HCT116 (cell line): ENCODE measurements around the gene ARMC8. TPM values are rescaled to one million over a fixed set of nuclear protein-coding genes. Genes with fewer than 3 reads are reported as not detected.

Experiments used
- ATAC-seq: fragments of 200-7000 bp; cut with Tn5 transposase; 2 replicates; pipeline ENCODE4 v1.9.1; 2020; ENCODE audit warnings: mild to moderate bottlenecking, moderate library complexity
- BruUV-seq: library from RNA; stranded (reverse); fragments of 400-500 nt; replicated peaks from 2 replicates; lab custom pipeline; 2021; lab: Mats Ljungman, UMichigan
- CTCF ChIA-PET: fragments of 300-600 bp; sonication (Branson Sonifier 250); formaldehyde crosslinking; loops from one replicate; lab custom pipeline; 2021; ENCODE audit warnings: antibody characterized with exemption; lab: Charles Lee
- POLR2A ChIA-PET: fragments of 300-600, 350-600 bp; sonication (Branson Sonifier 250); formaldehyde crosslinking; loops from one replicate; lab custom pipeline; 2021; ENCODE audit warnings: antibody characterized with exemption; lab: Charles Lee
- RAD21 ChIA-PET, 2 experiments: fragments of 300-600 bp; sonication (Branson Sonifier 250); formaldehyde crosslinking; loops; one replicate each; lab custom pipeline; 2023; ENCODE audit warnings: low total read pairs in 2 of 2; ENCODE audit not compliant: uncharacterized antibody in 2 of 2, unreplicated experiment in 2 of 2, low non-redundant PET in 1 of 2; lab: Charles Lee
- DNase-seq: peaks from one replicate; pipeline ENCODE4 v3.0.0-alpha.2; 2010; ENCODE audit warnings: low read depth, low spot score
- H2AFZ ChIP-seq: fragments of 200-600 bp; shearing (Covaris generic), sonication (generic); 2 replicates; pipeline ENCODE4 v1.6.1; 2017; ENCODE audit warnings: low read depth, mixed run types, mixed read lengths, antibody characterized with exemption, low read length; ENCODE audit not compliant: poor library complexity, severe bottlenecking
- H3K27ac ChIP-seq: 2 replicates; pipeline ENCODE4 v1.5.1; 2012; ENCODE audit warnings: low read depth, low read length
- H3K27me3 ChIP-seq: fragments of 200-600 bp; sonication (generic); 2 replicates; pipeline ENCODE4 v1.6.1; 2016; ENCODE audit warnings: mixed run types, low read length, mixed read lengths; ENCODE audit not compliant: insufficient read depth
- H3K36me3 ChIP-seq, 2 experiments: fragments of 200-500 bp in 1 of 2; fragments of 200-600 bp in 1 of 2; sonication (Bioruptor generic) in 1 of 2; sonication (generic) in 1 of 2; 2 replicates each; pipeline versions ENCODE4 v1.5.1 to v1.6.1; 2014 to 2016; ENCODE audit warnings: low read length in 2 of 2, inconsistent platforms in 1 of 2, mixed read lengths in 1 of 2, mixed run types in 1 of 2; ENCODE audit not compliant: insufficient read depth in 2 of 2, control insufficient read depth in 1 of 2
- H3K4me1 ChIP-seq, 2 experiments: fragments of 200-600 bp in 1 of 2; sonication (generic) in 1 of 2; 2 replicates each; pipeline versions ENCODE4 v1.5.1 to v1.6.1; 2012 to 2017; ENCODE audit warnings: low read length in 2 of 2, inconsistent platforms in 1 of 2, mild to moderate bottlenecking in 1 of 2, mixed read lengths in 1 of 2, mixed run types in 1 of 2, moderate library complexity in 1 of 2; ENCODE audit not compliant: insufficient read depth in 2 of 2, control insufficient read depth in 1 of 2
- H3K4me2 ChIP-seq: fragments of 200-600 bp; sonication (generic); 2 replicates; pipeline ENCODE4 v1.6.1; 2017; ENCODE audit warnings: mixed run types, low read length, mixed read lengths
- H3K4me3 ChIP-seq, 2 experiments: fragments of 200-600 bp in 1 of 2; sonication (generic) in 1 of 2; replicated peaks in 1 of 2; 2 replicates each; pipeline ENCODE4 v1.5.1; 2011 to 2016; ENCODE audit warnings: low read length in 2 of 2, control low read depth in 1 of 2, low read depth in 1 of 2, mild to moderate bottlenecking in 1 of 2, mixed read lengths in 1 of 2, mixed run types in 1 of 2
- H3K79me2 ChIP-seq: fragments of 200-600 bp; sonication (generic); 2 replicates; pipeline ENCODE4 v1.6.1; 2017; ENCODE audit warnings: mild to moderate bottlenecking, mixed run types, low read length, moderate library complexity, mixed read lengths; ENCODE audit not compliant: insufficient read depth
- H3K9ac ChIP-seq: fragments of 200-600 bp; sonication (generic); 2 replicates; pipeline ENCODE4 v1.6.1; 2016; ENCODE audit warnings: low read length, mixed read lengths
- H3K9me2 ChIP-seq: fragments of 200-600 bp; sonication (generic), shearing (Covaris generic); 2 replicates; pipeline ENCODE4 v1.6.1; 2017; ENCODE audit warnings: mixed run types, mild to moderate bottlenecking, moderate library complexity; ENCODE audit not compliant: insufficient read depth
- H3K9me3 ChIP-seq, 2 experiments: fragments of 200-500 bp in 1 of 2; fragments of 200-600 bp in 1 of 2; sonication (Bioruptor generic) in 1 of 2; sonication (generic) in 1 of 2; 2 replicates each; pipeline ENCODE4 v1.6.1; 2014 to 2017; ENCODE audit warnings: low read length in 2 of 2, mixed read lengths in 2 of 2, inconsistent platforms in 1 of 2, low read depth in 1 of 2, mild to moderate bottlenecking in 1 of 2, mixed run types in 1 of 2, moderate library complexity in 1 of 2; ENCODE audit not compliant: control insufficient read depth in 1 of 2, insufficient read depth in 1 of 2
- H4K20me1 ChIP-seq: fragments of 200-600 bp; sonication (generic), shearing (Covaris generic); 2 replicates; pipeline ENCODE4 v1.6.1; 2017; ENCODE audit warnings: mixed run types, mild to moderate bottlenecking, moderate library complexity; ENCODE audit not compliant: insufficient read depth
- ATF3 ChIP-seq: IDR thresholded peaks from 2 replicates; pipeline ENCODE4 v1.6.1; 2012
- CEBPB ChIP-seq: IDR thresholded peaks from 2 replicates; pipeline ENCODE4 v1.6.1; 2012; ENCODE audit warnings: low read depth
- CTCF ChIP-seq, 3 experiments: fragments of 200-600 bp in 1 of 3; sonication (generic) in 1 of 3; IDR thresholded peaks in 2 of 3; conservative IDR thresholded peaks in 1 of 3; 2 replicates each; pipeline ENCODE4 v1.5.1; 2012 to 2017; ENCODE audit warnings: low read depth in 2 of 3, low read length in 2 of 3, antibody characterized with exemption in 1 of 3, borderline replicate concordance in 1 of 3, control low read depth in 1 of 3, mild to moderate bottlenecking in 1 of 3, mixed read lengths in 1 of 3, mixed run types in 1 of 3, moderate library complexity in 1 of 3; ENCODE audit not compliant: insufficient read depth in 1 of 3
- EGR1 ChIP-seq: IDR thresholded peaks from 2 replicates; pipeline ENCODE4 v1.6.1; 2012; ENCODE audit warnings: low read depth
- EZH2 ChIP-seq: fragments of 200-600 bp; sonication (generic); IDR thresholded peaks from 2 replicates; pipeline ENCODE4 v1.6.1; 2017; ENCODE audit warnings: antibody characterized with exemption, mixed run types
- EZH2phosphoT487 ChIP-seq: fragments of 200-600 bp; IDR thresholded peaks from 2 replicates; pipeline ENCODE4 v1.6.1; 2018; ENCODE audit warnings: antibody characterized with exemption, borderline replicate concordance
- FOSL1 ChIP-seq: IDR thresholded peaks from 2 replicates; pipeline ENCODE4 v1.6.1; 2012; ENCODE audit warnings: low read depth
- JUND ChIP-seq: IDR thresholded peaks from 2 replicates; pipeline ENCODE4 v1.6.1; 2012
- RAD21 ChIP-seq: IDR thresholded peaks from 2 replicates; pipeline ENCODE4 v1.6.1; 2012; ENCODE audit warnings: low read depth, mild to moderate bottlenecking
- SP1 ChIP-seq: IDR thresholded peaks from 2 replicates; pipeline ENCODE4 v1.6.1; 2012; ENCODE audit warnings: low read depth
- SRF ChIP-seq: IDR thresholded peaks from 2 replicates; pipeline ENCODE4 v1.6.1; 2012; ENCODE audit warnings: low read depth
- YY1 ChIP-seq: IDR thresholded peaks from 2 replicates; pipeline ENCODE4 v1.6.1; 2011; ENCODE audit warnings: low read length, low read depth, moderate library complexity, mild to moderate bottlenecking; ENCODE audit not compliant: insufficient replicate concordance; ENCODE audit errors: extremely low read depth
- ZBTB33 ChIP-seq: IDR thresholded peaks from 2 replicates; pipeline ENCODE4 v1.6.1; 2011; ENCODE audit warnings: mild to moderate bottlenecking, low read length, moderate library complexity; ENCODE audit not compliant: insufficient replicate concordance; ENCODE audit errors: extremely low read depth
- ZFX ChIP-seq: fragments of 450-650 bp; IDR thresholded peaks from 2 replicates; pipeline ENCODE4 v1.6.1; 2017
- intact Hi-C: fragments of 100-400 bp; cut with micrococcal nuclease; formaldehyde crosslinking; loops from 2 replicates; pipeline ENCODE4 v1.10.0; 2022
- total RNA-seq: library from RNA; stranded (reverse); gene quantifications from one replicate; pipeline ENCODE4 v1.2.1, GENCODE V29; 2021; ENCODE audit not compliant: unreplicated experiment

Gene ARMC8
- total RNA-seq, 1 experiment from 2014 or later, result 36.2 TPM

GRCh38 chr3:138200424-138200823 lies 13.3 kb downstream of the ARMC8 start:
- H4K20me1 ChIP-seq, result peaks cover 32% of the 10 kb centered on the region; the same call in 1 of the 2 replicates
- TF ChIP-seq ZFX (no peak), YY1 (no peak), EZH2 (no peak), FOSL1 (no peak), CEBPB (no peak), ATF3 (no peak), RAD21 (no peak), ZBTB33 (no peak), CTCF (IDR thresholded peaks at IDR 0.05 in 2 of 3, conservative IDR thresholded peaks at IDR 0.05 in 1 of 3; ENCODE audit: borderline replicate concordance in 1 of 3, insufficient read depth in 1 of 3, low read depth in 2 of 3, low read length in 2 of 3) (no peak), EGR1 (no peak), SRF (no peak), EZH2phosphoT487 (no peak), SP1 (no peak), JUND (no peak)
- intact Hi-C loops, result no loop called here
- DNase-seq (no peak), ATAC-seq (no peak)
- ChIA-PET CTCF (no interaction called here), RAD21 (no interaction called here), POLR2A (no interaction called here)
- H3K9ac ChIP-seq, result no peak overlapping the region
- no peak overlapping the region for H3K27ac ChIP-seq
- no TSS peak for BruUV-seq
- H2AFZ ChIP-seq, result no peak overlapping the region
- no peak overlapping the region for H3K4me2 ChIP-seq
- H3K4me3 ChIP-seq, result no peak overlapping the region
- H3K36me3 ChIP-seq, result no peaks in the 10 kb centered on the region; a peak in 1 of 4 replicates
- no peaks in the 10 kb centered on the region for H3K27me3 ChIP-seq
- peaks cover 92% of the 10 kb centered on the region for H3K79me2 ChIP-seq
- H3K9me3 ChIP-seq, result no peaks in the 10 kb centered on the region
- no peaks in the 10 kb centered on the region for H3K9me2 ChIP-seq
- H3K4me1 ChIP-seq, result no peaks in the 10 kb centered on the region
